Endodermal cell (in vitro differentiated cells): Measurements from ENCODE around the gene DVL2. TPM values are rescaled to one million over a fixed set of nuclear protein-coding genes. Genes with fewer than 3 reads are reported as not detected.

Experiments used
- DNase-seq: peaks from one replicate; pipeline ENCODE4 v3.0.0-alpha.2; 2017
- H3K27ac ChIP-seq: 2 replicates; pipeline ENCODE4 v1.5.1; 2013; ENCODE audit warnings: mild to moderate bottlenecking, low read depth, low read length, moderate library complexity
- H3K27me3 ChIP-seq: 2 replicates; pipeline ENCODE4 v1.6.1; 2013; ENCODE audit warnings: mild to moderate bottlenecking, low read length, moderate library complexity; ENCODE audit not compliant: insufficient read depth, control insufficient read depth, poor library complexity, severe bottlenecking
- H3K36me3 ChIP-seq: 2 replicates; pipeline ENCODE4 v1.7.0; 2013; ENCODE audit warnings: mild to moderate bottlenecking, low read length, moderate library complexity; ENCODE audit not compliant: control insufficient read depth, insufficient read depth
- H3K4me1 ChIP-seq: one replicate; pipeline ENCODE4 v1.7.0; 2013; ENCODE audit warnings: low read length; ENCODE audit not compliant: control insufficient read depth, insufficient read depth
- H3K4me3 ChIP-seq: 2 replicates; pipeline ENCODE4 v1.5.1; 2013; ENCODE audit warnings: mild to moderate bottlenecking, low read length, moderate library complexity
- H3K9ac ChIP-seq: 2 replicates; pipeline ENCODE4 v1.6.1; 2013; ENCODE audit warnings: mild to moderate bottlenecking, low read length, moderate library complexity; ENCODE audit not compliant: poor library complexity, severe bottlenecking; ENCODE audit errors: extremely low read depth
- H3K9me3 ChIP-seq: 2 replicates; pipeline ENCODE4 v1.6.1; 2013; ENCODE audit warnings: mild to moderate bottlenecking, low read length, moderate library complexity; ENCODE audit not compliant: control insufficient read depth
- H3K27ac Mint-ChIP-seq: 2 replicates; pipeline ENCODE4 v1.8.0; 2020; ENCODE audit warnings: mixed read lengths
- H3K27me3 Mint-ChIP-seq: 2 replicates; pipeline ENCODE4 v1.8.0; 2021; ENCODE audit warnings: mild to moderate bottlenecking, mixed read lengths; ENCODE audit not compliant: insufficient read depth
- H3K36me3 Mint-ChIP-seq: 2 replicates; pipeline ENCODE4 v1.8.0; 2020; ENCODE audit warnings: low read depth, mixed read lengths
- H3K4me1 Mint-ChIP-seq: 2 replicates; pipeline ENCODE4 v1.8.0; 2020; ENCODE audit warnings: mixed read lengths
- H3K4me3 Mint-ChIP-seq: 2 replicates; pipeline ENCODE4 v1.8.0; 2020; ENCODE audit warnings: mild to moderate bottlenecking, moderate library complexity, mixed read lengths
- H3K9me3 Mint-ChIP-seq: 2 replicates; pipeline ENCODE4 v1.8.0; 2020; ENCODE audit warnings: mild to moderate bottlenecking, mixed read lengths
- WGBS, 2 experiments: methylation state at CpG; one replicate each; pipeline versions ENCODE4 v1.1.5 to v1.1.7; 2013; ENCODE audit warnings: missing lambda C conversion rate in 2 of 2, mixed read lengths in 1 of 2; ENCODE audit not compliant: insufficient coverage in 1 of 2, insufficient read length in 1 of 2; 5-methylcytosine and 5-hydroxymethylcytosine counted together
- total RNA-seq, 2 donors: library from RNA; stranded (reverse); fragmentation: NEBNext Ultra II Directional in 1 of 2; extraction: Animal tissue kit (Norgen Biotek cat#: 25700) in 1 of 2; gene quantifications; 2 replicates in 1 of 2; 3 replicates in 1 of 2; pipeline ENCODE4 v1.2.1, GENCODE V29; 2021
- TF ChIP-seq, protein P1 (sequence below): fragments of 200-600 bp; sonication (generic); conservative IDR thresholded peaks from 2 replicates; pipeline ENCODE4 v1.5.0; 2021; ENCODE audit warnings: antibody characterized with exemption, mild to moderate bottlenecking

Gene DVL2
- total RNA-seq, 2 donors from 2014 or later, result 98.2 to 116 TPM

DNA sequence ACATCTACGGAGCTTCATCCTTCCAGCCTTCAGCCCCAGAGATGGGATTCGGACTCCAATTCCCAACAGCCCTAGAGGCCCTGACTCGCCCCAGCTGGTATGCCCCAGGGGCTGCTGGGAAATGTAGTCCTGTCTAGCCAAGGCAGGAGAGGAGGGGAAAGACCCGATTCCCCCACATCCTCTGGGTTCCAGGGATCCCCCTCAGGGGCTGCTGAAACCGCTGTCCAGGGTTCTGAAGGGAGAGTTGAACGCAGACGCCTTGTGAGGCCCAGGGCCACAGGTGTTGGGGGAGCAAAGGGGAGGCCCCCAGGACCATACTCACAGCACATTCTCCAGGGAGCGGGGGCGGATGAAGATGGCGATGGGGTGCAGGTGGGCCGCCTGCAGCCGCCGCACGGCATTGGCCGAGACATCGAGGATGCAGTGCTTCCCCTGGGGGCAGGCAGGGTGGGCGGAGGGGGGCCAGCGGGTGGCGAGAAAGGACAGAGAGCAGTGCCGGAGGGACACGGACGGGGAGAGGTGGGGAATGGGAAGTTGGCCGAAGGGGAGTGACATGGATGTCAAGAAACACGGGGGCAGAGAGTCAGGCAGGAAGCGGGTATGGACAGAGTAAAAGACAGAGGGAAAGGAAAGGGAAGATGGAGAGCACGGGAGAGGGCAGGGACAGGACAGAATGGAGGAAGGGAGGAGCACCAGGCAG, 42.6 kb downstream of the DVL2 start:
- TF ChIP-seq, protein P1, sequence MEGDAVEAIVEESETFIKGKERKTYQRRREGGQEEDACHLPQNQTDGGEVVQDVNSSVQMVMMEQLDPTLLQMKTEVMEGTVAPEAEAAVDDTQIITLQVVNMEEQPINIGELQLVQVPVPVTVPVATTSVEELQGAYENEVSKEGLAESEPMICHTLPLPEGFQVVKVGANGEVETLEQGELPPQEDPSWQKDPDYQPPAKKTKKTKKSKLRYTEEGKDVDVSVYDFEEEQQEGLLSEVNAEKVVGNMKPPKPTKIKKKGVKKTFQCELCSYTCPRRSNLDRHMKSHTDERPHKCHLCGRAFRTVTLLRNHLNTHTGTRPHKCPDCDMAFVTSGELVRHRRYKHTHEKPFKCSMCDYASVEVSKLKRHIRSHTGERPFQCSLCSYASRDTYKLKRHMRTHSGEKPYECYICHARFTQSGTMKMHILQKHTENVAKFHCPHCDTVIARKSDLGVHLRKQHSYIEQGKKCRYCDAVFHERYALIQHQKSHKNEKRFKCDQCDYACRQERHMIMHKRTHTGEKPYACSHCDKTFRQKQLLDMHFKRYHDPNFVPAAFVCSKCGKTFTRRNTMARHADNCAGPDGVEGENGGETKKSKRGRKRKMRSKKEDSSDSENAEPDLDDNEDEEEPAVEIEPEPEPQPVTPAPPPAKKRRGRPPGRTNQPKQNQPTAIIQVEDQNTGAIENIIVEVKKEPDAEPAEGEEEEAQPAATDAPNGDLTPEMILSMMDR, result no peak
- peak; percentile 97 for DNase-seq
- Mint-ChIP-seq H3K4me1 (no peaks in the 10 kb centered on the region), H3K27ac (no peak overlapping the region), H3K9me3 (no peaks in the 10 kb centered on the region), H3K4me3 (no peak overlapping the region), H3K36me3 (peaks cover 36% of the 10 kb centered on the region), H3K27me3 (no peaks in the 10 kb centered on the region)
- H3K27me3 ChIP-seq, result no peaks in the 10 kb centered on the region
- H3K4me3 ChIP-seq, result no peak overlapping the region
- H3K9ac ChIP-seq, result no peak overlapping the region
- peaks cover 2% of the 10 kb centered on the region for H3K4me1 ChIP-seq
- WGBS, 2 experiments, result 86 to 88% methylated on average over 22 to 26 of the region's 26 CpGs
- H3K27ac ChIP-seq, result peak overlapping the region; percentile 38
- peaks cover 13% of the 10 kb centered on the region for H3K36me3 ChIP-seq
- H3K9me3 ChIP-seq, result no peaks in the 10 kb centered on the region

DNA sequence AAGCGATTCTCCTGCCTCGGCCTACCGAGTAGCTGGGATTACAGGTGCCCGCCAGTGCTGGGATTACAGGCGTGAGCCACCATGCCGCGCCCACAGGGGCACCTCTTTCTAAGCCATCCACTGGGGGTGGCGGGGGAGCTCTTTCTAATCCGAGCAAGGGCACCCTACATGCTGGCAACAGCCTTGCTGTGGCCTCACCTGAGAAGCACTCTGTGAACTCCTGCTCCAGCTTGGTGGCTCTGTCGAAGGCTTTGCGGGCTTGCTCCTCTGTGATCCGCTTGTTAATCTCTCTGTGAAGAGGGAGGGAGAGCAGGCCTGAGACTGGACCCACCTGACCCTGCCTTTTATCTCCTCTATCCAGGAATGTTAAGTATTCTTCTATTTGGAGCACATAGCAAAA, 43.2 kb downstream of the DVL2 start:
- H3K4me3 Mint-ChIP-seq, result no peak overlapping the region
- H3K9me3 Mint-ChIP-seq, result no peaks in the 10 kb centered on the region
- no peaks in the 10 kb centered on the region for H3K27me3 Mint-ChIP-seq
- peaks cover 2% of the 10 kb centered on the region for H3K4me1 ChIP-seq
- H3K9ac ChIP-seq, result no peak overlapping the region
- 90 to 96% methylated on average over 11 to 12 of the region's 12 CpGs for WGBS, 2 experiments
- no peaks in the 10 kb centered on the region for H3K9me3 ChIP-seq
- H3K27ac ChIP-seq, result peak overlapping the region; percentile 17
- TF ChIP-seq, protein P1, result no peak
- H3K27ac Mint-ChIP-seq, result no peak overlapping the region
- H3K27me3 ChIP-seq, result no peaks in the 10 kb centered on the region
- H3K4me3 ChIP-seq, result no peak overlapping the region
- DNase-seq, result no peak
- peaks cover 32% of the 10 kb centered on the region for H3K36me3 Mint-ChIP-seq
- H3K4me1 Mint-ChIP-seq, result no peaks in the 10 kb centered on the region
- H3K36me3 ChIP-seq, result peaks cover 7% of the 10 kb centered on the region

DNA sequence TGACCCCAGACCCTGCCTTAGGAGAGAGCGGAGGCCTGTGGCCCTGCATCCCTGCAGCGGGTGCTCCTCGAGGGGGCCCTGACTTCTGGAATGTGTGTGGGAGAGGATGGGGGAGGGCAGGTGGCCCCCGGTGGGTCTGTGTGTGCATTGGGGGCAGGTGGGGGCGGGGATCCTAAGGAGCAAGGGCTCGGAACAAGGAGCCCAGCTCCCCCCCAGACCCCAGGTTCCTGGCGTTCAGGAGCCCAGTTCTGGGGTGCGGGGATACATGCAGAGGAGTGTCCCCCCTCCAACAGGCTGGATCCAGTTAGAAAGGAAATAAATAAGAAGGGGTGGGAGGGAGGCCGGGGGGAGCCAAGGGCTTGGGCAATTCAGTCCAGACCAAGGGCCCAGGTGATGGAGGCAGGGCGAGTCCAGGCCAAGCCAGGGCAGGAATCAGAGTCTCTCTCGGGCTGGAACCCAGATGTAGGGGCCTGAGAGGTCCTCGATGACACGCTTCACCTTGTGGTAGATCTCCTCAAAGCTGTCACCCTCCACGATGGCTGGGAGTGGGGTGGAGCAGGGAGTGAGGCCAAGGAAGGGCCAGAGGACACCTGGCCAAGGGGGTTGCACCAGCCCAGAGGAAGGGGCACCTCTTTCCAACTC, 43.9 kb downstream of the DVL2 start:
- TF ChIP-seq, protein P1, result no peak
- DNase-seq, result peak; percentile 37
- Histone ChIP-seq H3K9me3 (no peaks in the 10 kb centered on the region), H3K36me3 (peaks cover 4% of the 10 kb centered on the region), H3K27me3 (no peaks in the 10 kb centered on the region), H3K4me1 (peaks cover 2% of the 10 kb centered on the region), H3K27ac (no peak overlapping the region), H3K9ac (no peak overlapping the region), H3K4me3 (no peak overlapping the region)
- no peak overlapping the region for H3K4me3 Mint-ChIP-seq
- no peaks in the 10 kb centered on the region for H3K4me1 Mint-ChIP-seq
- H3K9me3 Mint-ChIP-seq, result no peaks in the 10 kb centered on the region
- peaks cover 29% of the 10 kb centered on the region for H3K36me3 Mint-ChIP-seq
- 92 to 97% methylated on average over 10 to 14 of the region's 14 CpGs for WGBS, 2 experiments
- H3K27ac Mint-ChIP-seq, result no peak overlapping the region
- H3K27me3 Mint-ChIP-seq, result no peaks in the 10 kb centered on the region
